Measurements from ENCODE around the gene IRF4.

IRF4 gene

DNA sequence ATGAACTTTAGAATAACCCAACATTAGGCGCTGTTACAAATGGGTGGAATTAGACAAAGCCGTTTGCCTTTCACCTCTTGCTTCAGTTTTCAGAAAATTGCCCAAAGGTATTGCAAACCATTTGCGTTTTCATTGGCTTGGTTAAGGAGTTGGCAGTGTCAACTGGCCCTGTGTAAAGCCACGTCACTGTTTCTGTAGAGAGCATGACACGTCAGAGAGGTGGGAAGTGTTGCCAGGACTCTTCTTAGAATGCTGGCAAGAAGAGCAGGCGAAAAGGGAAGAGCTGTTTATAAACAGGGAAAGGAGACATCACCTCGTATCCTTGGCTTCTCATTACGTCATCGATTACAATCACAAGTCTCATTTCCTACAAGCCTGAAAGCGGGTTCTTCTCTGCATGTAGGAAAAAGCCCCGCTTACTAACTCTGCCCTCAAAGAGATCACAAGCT lies 4.2 kb upstream of the IRF4 start:
- CTCF ChIA-PET, result interaction anchor here (0.5 kb wide), 1 partner anchor 1871 kb away, joined by 3 read pairs; no protein-coding TSS in a partner anchor

DNA sequence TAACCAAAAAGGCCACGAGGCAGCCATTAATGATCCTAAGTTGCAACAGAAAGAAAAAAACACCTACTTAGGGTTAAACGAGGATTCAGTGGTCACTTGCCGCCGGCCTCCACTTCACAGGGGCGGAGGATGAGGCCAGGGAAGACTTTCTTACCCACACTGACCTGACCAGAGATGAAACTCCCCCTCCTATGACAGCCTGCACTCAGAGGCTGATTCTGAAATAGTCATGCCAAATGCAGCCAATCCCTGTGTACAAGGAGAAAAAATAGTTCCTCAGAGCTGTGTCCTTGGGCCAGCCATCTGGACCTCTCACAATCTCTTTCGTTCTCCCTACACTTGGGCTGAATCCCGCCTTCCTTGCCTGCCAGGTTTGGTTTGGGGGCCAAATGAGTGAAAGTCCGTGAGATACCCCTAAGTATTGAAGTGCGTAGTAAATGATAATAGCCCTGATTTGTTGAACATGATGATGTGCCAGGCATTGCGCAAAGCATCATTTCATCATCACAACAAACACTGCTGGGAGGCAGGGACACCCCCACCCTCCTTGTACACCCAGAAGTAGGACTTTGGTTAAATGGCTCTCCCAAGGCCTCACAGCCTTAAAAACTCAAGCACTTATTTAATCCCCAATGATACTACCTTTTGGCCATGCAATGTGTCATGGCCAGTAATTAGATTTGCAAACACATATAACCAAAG lies 3.2 kb upstream of the IRF4 start:
- CTCF ChIA-PET, result interaction anchor here (0.5 kb wide), 1 partner anchor 1870 kb away, joined by 3 read pairs; no protein-coding TSS in a partner anchor
- POLR2A ChIA-PET, result no interaction called here
- TF ChIP-seq ZNF384 (IDR thresholded peaks at IDR 0.05) (no peak), ELF4 (IDR thresholded peaks at IDR 0.05) (no peak), FOXK2 (IDR thresholded peaks at IDR 0.05) (no peak), LEF1 (IDR thresholded peaks at IDR 0.05; ENCODE audit: borderline replicate concordance) (no peak), BHLHE40 (IDR thresholded peaks at IDR 0.05; ENCODE audit: borderline replicate concordance) (no peak), NFRKB (IDR thresholded peaks at IDR 0.05) (no peak)
- TF ChIP-seq, protein P1, sequence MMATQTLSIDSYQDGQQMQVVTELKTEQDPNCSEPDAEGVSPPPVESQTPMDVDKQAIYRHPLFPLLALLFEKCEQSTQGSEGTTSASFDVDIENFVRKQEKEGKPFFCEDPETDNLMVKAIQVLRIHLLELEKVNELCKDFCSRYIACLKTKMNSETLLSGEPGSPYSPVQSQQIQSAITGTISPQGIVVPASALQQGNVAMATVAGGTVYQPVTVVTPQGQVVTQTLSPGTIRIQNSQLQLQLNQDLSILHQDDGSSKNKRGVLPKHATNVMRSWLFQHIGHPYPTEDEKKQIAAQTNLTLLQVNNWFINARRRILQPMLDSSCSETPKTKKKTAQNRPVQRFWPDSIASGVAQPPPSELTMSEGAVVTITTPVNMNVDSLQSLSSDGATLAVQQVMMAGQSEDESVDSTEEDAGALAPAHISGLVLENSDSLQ (IDR thresholded peaks at IDR 0.05), result no peak
- DNase-seq (ENCODE audit: extremely low spot score), result no peak

More for the DNA sequence above, 4.2 kb upstream of the IRF4 start:
- DNase-seq (ENCODE audit: extremely low spot score), result no peak
- POLR2A ChIA-PET, result no interaction called here
- TF ChIP-seq LEF1 (IDR thresholded peaks at IDR 0.05; ENCODE audit: borderline replicate concordance) (no peak), HDGF (IDR thresholded peaks at IDR 0.05; ENCODE audit: borderline replicate concordance) (no peak), L3MBTL2 (conservative IDR thresholded peaks at IDR 0.05) (no peak), FOXK2 (IDR thresholded peaks at IDR 0.05) (no peak), FOXM1 (IDR thresholded peaks at IDR 0.05; ENCODE audit: borderline replicate concordance) (no peak), ZNF384 (IDR thresholded peaks at IDR 0.05) (no peak), ELF4 (IDR thresholded peaks at IDR 0.05) (no peak), SUZ12 (IDR thresholded peaks at IDR 0.05) (no peak), BHLHE40 (IDR thresholded peaks at IDR 0.05; ENCODE audit: borderline replicate concordance) (no peak), FOXA1 (IDR thresholded peaks at IDR 0.05) (no peak), NFRKB (IDR thresholded peaks at IDR 0.05) (no peak)

DNA sequence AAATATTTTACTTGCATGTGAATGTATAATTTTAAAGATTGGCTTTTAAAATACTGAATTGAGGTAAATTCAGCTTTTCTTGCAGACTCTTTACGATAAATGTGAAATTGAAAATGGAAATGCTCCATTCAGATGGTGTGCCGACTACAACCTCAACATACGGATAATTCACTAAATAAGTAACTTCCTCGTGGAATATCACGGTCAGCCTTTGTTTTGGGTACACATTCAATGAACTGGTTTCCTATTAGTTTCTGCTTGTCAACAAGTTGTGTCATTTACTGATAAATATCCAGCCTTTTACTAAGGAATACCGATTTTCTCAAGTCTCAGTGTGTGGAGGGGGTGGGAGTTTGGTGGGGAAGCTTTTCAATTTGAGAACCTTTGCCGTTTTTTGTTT lies 2.4 kb upstream of the IRF4 start:
- ChIA-PET POLR2A (no interaction called here), CTCF (no interaction called here)

DNA sequence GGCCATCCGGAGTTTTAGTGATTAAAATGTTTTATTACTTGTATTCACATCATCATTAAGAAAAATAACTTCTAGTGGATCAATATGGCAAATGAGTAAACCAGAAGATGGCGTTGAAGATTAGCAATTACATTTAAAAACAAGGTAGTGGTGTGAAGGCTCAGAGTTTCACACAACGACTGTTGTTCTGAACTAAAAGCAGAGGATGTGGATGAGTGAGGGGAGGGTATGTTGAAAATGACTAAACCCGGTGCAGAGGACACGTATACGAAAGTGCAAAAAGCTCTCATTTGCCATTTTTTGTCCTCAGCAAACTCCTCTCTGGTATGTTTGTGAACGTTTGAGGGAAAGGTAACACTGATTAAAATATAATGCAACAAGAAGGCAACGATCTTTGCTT lies 1.9 kb upstream of the IRF4 start:
- CTCF ChIA-PET, result no interaction called here
- POLR2A ChIA-PET, result no interaction called here
- TF ChIP-seq FOXK2 (IDR thresholded peaks at IDR 0.05) (no peak), ELF4 (IDR thresholded peaks at IDR 0.05) (no peak), LEF1 (IDR thresholded peaks at IDR 0.05; ENCODE audit: borderline replicate concordance) (no peak), HDGF (IDR thresholded peaks at IDR 0.05; ENCODE audit: borderline replicate concordance) (no peak), TARDBP (IDR thresholded peaks at IDR 0.05) (no peak), NFRKB (IDR thresholded peaks at IDR 0.05) (no peak), BHLHE40 (IDR thresholded peaks at IDR 0.05; ENCODE audit: borderline replicate concordance) (no peak), L3MBTL2 (conservative IDR thresholded peaks at IDR 0.05) (no peak), FOXM1 (IDR thresholded peaks at IDR 0.05; ENCODE audit: borderline replicate concordance) (no peak), SUZ12 (IDR thresholded peaks at IDR 0.05) (no peak), SP1 (IDR thresholded peaks at IDR 0.05) (no peak), ZNF384 (IDR thresholded peaks at IDR 0.05) (no peak), ARNT (IDR thresholded peaks at IDR 0.05) (no peak), FOXA1 (IDR thresholded peaks at IDR 0.05) (no peak), CTBP1 (IDR thresholded peaks at IDR 0.05; ENCODE audit: borderline replicate concordance) (no peak)
- TF ChIP-seq, protein P1 (IDR thresholded peaks at IDR 0.05), result no peak

More for the DNA sequence above, 2.4 kb upstream of the IRF4 start:
- TF ChIP-seq HDGF (IDR thresholded peaks at IDR 0.05; ENCODE audit: borderline replicate concordance) (no peak), SUZ12 (IDR thresholded peaks at IDR 0.05) (no peak)
- no peak for DNase-seq (ENCODE audit: extremely low spot score)

DNA sequence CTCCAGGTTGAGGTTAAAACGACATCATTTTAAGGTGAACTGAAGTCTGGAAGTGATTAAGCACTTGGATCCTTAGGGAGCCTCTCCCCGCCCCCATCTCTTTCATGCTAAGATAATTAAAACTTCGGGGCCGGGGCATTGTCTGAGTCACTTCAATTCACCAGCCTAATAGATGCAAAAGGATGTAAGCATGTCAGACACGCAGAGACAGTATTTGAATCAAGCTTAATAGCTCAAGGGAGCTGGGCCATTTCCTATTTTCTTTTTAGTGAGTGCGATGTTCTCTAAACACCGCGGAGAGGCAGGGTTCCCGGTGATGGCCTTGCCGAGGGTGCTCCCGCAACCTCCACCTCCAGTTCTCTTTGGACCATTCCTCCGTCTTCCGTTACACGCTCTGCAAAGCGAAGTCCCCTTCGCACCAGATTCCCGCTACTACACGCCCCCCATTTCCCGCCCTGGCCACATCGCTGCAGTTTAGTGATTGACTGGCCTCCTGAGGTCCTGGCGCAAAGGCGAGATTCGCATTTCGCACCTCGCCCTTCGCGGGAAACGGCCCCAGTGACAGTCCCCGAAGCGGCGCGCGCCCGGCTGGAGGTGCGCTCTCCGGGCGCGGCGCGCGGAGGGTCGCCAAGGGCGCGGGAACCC lies 516 bp upstream of the IRF4 start:
- TF ChIP-seq HDGF (IDR thresholded peaks at IDR 0.05; ENCODE audit: borderline replicate concordance), result no peak
- no peak for TF ChIP-seq LEF1 (IDR thresholded peaks at IDR 0.05; ENCODE audit: borderline replicate concordance)
- TF ChIP-seq CTBP1 (IDR thresholded peaks at IDR 0.05; ENCODE audit: borderline replicate concordance), result no peak
- TF ChIP-seq BHLHE40 (IDR thresholded peaks at IDR 0.05; ENCODE audit: borderline replicate concordance), result no peak
- no peak for TF ChIP-seq ZNF384 (IDR thresholded peaks at IDR 0.05)
- TF ChIP-seq FOXM1 (IDR thresholded peaks at IDR 0.05; ENCODE audit: borderline replicate concordance), result no peak
- TF ChIP-seq SUZ12 (IDR thresholded peaks at IDR 0.05), result no peak
- TF ChIP-seq, protein P1 (IDR thresholded peaks at IDR 0.05), result no peak
- no peak for TF ChIP-seq NFRKB (IDR thresholded peaks at IDR 0.05)
- TF ChIP-seq SP1 (IDR thresholded peaks at IDR 0.05), result no peak
- no peak for TF ChIP-seq FOXA1 (IDR thresholded peaks at IDR 0.05)
- TF ChIP-seq L3MBTL2 (conservative IDR thresholded peaks at IDR 0.05), result no peak
- TF ChIP-seq FOXK2 (IDR thresholded peaks at IDR 0.05), result no peak
- no peak for TF ChIP-seq ELF4 (IDR thresholded peaks at IDR 0.05)
- TF ChIP-seq ARNT (IDR thresholded peaks at IDR 0.05), result no peak
- TF ChIP-seq TARDBP (IDR thresholded peaks at IDR 0.05), result no peak
- ChIA-PET CTCF (no interaction called here), POLR2A (no interaction called here)
- no peak for DNase-seq (ENCODE audit: extremely low spot score)

More for the DNA sequence above, 1.9 kb upstream of the IRF4 start:
- DNase-seq (ENCODE audit: extremely low spot score), result no peak

Data from HEK293T (cell line).